Measurements from ENCODE around the gene DYRK4.
"Not testable (repeated sequence)": the region's sequence is repeated elsewhere in the genome, so short reads cannot be mapped to it uniquely, and the experiment has no call there.

The DYRK4 gene, protein sequence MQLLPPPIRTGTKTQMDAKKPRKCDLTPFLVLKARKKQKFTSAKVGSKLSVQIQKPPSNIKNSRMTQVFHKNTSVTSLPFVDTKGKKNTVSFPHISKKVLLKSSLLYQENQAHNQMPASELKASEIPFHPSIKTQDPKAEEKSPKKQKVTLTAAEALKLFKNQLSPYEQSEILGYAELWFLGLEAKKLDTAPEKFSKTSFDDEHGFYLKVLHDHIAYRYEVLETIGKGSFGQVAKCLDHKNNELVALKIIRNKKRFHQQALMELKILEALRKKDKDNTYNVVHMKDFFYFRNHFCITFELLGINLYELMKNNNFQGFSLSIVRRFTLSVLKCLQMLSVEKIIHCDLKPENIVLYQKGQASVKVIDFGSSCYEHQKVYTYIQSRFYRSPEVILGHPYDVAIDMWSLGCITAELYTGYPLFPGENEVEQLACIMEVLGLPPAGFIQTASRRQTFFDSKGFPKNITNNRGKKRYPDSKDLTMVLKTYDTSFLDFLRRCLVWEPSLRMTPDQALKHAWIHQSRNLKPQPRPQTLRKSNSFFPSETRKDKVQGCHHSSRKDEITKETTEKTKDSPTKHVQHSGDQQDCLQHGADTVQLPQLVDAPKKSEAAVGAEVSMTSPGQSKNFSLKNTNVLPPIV

DNA sequence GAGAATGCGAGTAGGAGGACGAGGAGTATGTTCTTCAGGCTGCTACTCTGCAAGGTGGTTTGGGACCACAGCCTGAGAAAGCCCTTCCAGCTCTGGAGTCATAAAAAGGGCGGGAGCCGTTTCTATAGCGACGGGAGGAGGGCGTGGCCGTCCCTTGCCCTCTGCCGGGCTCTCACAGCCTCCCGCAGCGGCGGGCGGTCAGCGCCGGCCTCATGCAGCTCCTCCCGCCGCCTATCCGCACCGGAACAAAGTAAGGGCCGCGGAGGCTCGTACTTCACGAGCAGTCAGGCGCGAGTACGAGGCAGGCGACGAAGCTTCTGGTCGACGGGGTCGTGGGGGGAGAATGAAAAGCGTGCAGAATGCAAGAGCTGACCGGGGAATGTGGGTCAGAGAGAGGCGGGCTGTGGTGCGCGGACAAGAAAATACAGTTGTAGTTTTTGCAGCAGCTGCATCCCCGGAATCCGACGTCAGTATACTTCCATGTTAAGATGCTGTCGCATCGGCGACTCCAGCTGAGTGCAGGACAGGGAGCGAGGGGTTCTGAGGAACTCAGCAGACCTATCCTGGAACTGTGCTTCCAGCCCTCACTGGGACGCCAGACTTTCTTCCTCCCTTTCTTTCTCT lies at the start of gene DYRK4:
Gene DYRK4, plus strand, starts transcription at position 175 of the 624 bp plus-strand sequence. Its CDS starts 38 bp downstream, at position 213.
- peak; percentile 16 for DNase-seq (ENCODE audit: low read depth)
- TF ChIP-seq, protein P1, sequence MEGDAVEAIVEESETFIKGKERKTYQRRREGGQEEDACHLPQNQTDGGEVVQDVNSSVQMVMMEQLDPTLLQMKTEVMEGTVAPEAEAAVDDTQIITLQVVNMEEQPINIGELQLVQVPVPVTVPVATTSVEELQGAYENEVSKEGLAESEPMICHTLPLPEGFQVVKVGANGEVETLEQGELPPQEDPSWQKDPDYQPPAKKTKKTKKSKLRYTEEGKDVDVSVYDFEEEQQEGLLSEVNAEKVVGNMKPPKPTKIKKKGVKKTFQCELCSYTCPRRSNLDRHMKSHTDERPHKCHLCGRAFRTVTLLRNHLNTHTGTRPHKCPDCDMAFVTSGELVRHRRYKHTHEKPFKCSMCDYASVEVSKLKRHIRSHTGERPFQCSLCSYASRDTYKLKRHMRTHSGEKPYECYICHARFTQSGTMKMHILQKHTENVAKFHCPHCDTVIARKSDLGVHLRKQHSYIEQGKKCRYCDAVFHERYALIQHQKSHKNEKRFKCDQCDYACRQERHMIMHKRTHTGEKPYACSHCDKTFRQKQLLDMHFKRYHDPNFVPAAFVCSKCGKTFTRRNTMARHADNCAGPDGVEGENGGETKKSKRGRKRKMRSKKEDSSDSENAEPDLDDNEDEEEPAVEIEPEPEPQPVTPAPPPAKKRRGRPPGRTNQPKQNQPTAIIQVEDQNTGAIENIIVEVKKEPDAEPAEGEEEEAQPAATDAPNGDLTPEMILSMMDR (conservative IDR thresholded peaks at IDR 0.05; ENCODE audit: low read depth, low read length) = peak; percentile 4
- H3K4me3 ChIP-seq (ENCODE audit: low read length) = peak within 1 kb of the TSS; percentile 55

DNA sequence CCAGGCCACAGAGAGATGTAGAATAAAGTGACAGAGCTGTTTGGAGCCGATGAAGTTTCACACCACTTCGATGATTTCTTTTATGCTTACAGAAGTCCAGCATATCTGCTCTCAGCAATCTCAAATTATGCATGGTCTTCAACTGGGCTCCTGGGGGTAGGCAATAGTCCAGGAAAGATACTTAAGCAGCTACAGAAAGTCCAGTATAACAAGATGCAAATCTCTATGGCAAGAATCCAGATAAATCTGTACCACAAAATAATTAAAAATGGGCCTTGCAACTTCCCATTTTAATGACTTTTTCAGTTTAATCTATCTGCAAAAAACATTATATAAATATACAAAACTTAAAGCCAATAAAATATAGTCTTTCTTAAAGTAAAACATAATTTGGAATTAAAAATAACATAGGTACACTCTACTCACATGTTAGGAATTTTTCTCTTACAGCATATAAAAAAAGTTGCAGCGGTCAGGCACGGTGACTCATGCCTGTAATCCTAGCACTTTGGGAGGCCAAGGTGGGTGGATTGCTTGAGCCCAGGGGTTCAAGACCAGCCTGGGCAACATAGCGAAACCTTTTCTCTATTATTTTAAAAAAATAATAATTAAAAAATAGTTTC lies 43.8 kb upstream of the DYRK4 start:
- TF ChIP-seq, protein P1 (conservative IDR thresholded peaks at IDR 0.05; ENCODE audit: low read depth, low read length) = no peak
- DNase-seq (ENCODE audit: low read depth) = peak; percentile 22
- H3K4me3 ChIP-seq (ENCODE audit: low read length) = no peak overlapping the region

DNA sequence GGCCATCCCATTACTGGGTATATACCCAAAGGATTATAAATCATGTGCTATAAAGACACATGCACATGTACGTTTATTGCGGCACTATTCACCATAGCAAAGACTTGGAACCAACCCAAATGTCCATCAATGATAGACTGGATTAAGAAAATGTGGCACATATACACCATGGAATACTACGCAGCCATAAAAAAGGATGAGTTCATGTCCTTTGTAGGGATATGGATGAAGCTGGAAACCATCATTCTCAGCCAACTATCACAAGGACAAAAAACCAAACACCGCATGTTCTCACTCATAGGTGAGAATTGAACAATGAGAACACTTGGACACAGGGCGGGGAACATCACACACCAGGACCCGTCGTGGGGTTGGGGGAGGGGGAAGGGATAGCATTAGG lies 38.6 kb upstream of the DYRK4 start:
- not testable (repeated sequence) for DNase-seq (ENCODE audit: low read depth)

DNA sequence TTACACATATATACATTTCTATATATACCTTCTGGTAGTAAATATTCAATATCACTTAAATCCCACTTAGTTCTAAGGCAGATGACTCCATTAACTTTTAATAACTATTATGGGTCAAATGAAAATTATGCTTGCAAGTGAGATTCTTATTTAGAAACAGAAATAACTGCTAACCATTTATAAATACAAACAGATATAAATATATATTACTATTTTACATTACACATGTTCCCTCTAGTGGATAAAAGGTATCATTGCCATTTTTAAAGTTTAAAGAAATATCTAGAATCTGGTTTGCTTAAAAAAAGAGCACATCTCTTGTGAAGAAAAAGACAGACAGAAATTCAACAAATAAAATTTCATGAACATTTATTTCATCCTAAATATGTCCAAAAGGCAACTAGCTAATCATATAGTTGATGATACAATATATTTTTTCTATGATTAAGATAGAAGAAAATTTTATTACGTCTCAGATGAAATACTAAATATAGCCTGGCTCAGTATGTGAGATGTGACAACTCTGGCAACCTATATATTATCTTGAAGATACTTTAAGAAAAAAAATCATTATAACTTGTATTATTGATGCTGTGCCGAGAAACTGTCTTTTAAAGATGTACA lies 35.0 kb upstream of the DYRK4 start:
- DNase-seq (ENCODE audit: low read depth) = no peak
- no peak overlapping the region for H3K4me3 ChIP-seq (ENCODE audit: low read length)
- TF ChIP-seq, protein P1 (conservative IDR thresholded peaks at IDR 0.05; ENCODE audit: low read depth, low read length) = peak; percentile 32

More for the DNA sequence above, 38.6 kb upstream of the DYRK4 start:
- H3K4me3 ChIP-seq (ENCODE audit: low read length) = not testable (repeated sequence)

DNA sequence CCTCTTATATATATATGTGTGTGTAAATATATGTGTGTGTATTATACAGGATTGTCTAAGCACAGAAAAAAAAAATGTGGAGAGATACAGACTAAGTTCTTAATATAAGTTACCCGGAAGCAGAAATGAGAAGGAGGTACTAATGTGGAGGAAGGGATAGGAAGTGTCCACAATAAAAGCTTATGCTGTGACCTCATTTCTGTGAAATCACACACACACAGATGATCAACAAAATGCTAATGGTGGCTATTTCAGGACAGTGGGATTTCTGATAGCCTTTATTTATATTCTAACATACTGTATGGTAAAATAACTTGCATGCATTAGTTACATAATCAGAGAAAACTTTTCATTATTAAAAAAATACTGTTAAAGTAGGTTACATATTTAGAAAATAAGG lies 31.8 kb upstream of the DYRK4 start:
- H3K4me3 ChIP-seq (ENCODE audit: low read length) = no peak overlapping the region

DNA sequence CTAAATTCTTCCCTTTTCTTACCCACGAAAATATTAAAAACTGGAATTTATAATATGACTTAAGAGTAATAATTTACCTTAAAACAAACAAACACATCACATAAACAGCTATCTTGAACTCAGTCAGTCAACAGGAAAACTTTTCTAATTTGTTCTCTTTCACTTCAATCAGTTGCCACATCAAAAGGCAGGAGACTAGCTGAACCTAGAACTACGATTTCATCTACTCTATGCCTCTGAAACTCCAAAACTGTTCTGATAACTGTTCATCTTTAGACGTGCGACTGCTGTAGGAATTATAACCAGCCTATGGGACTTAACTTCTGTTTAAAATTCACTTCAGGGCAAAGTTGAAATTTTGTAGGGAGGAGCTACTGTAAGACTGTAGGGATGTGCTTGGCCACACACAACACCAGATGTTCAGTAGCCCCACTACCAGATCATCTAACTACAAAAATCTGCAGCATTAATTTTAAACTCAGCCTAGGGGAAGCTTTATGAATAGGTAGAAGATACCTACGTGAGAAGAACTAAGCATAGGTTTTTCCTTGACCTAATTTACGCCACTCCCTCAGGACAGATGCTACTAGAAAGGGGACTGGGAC lies 30.9 kb upstream of the DYRK4 start:
- no peak overlapping the region for H3K4me3 ChIP-seq (ENCODE audit: low read length)
- TF ChIP-seq, protein P1 (conservative IDR thresholded peaks at IDR 0.05; ENCODE audit: low read depth, low read length) = no peak
- DNase-seq (ENCODE audit: low read depth) = no peak

More for the DNA sequence above, 31.8 kb upstream of the DYRK4 start:
- DNase-seq (ENCODE audit: low read depth) = no peak
- TF ChIP-seq, protein P1 (conservative IDR thresholded peaks at IDR 0.05; ENCODE audit: low read depth, low read length) = no peak
